A549 (cell line): ENCODE results near the gene ZNF764. TPM values are rescaled to one million over a fixed set of nuclear protein-coding genes. Genes with fewer than 3 reads are reported as not detected.
A peak's percentile ranks its signal among the peaks of the same experiment; 100 is the strongest.

ENCODE experiments used
- ATAC-seq, 2 experiments: fragments of 200-7000 bp in 1 of 2; fragments of >200 bp in 1 of 2; cut with Nextera tagmentation in 1 of 2; cut with Tn5 transposase in 1 of 2; 3 replicates each; pipeline versions ENCODE4 v1.8.0 to v1.9.1; 2018 to 2020; ENCODE audit warnings: mild to moderate bottlenecking in 1 of 2, moderate library complexity in 1 of 2
- CTCF ChIA-PET: fragments of 300-600 bp; sonication (Branson Sonifier 250); formaldehyde crosslinking; extraction: SDS; loops from one replicate; lab custom pipeline; 2021; ENCODE audit warnings: antibody characterized with exemption, inconsistent platforms; lab: Yijun Ruan, JAX
- POLR2A ChIA-PET: fragments of 350-600 bp; formaldehyde crosslinking; extraction: SDS; loops from one replicate; lab custom pipeline; 2021; ENCODE audit warnings: antibody characterized with exemption, inconsistent platforms; lab: Yijun Ruan, JAX
- DNase-seq, 2 experiments: peaks; one replicate each; pipeline versions ENCODE4 v3.0.0 to v3.0.0-alpha.2; 2011 to 2016; ENCODE audit warnings: low read depth in 1 of 2, low spot score in 1 of 2
- FAIRE-seq: peaks from 2 replicates; lab custom pipeline; 2011; peaks lifted over from hg19 to GRCh38; lab: Jason Lieb, UNC
- H3K27ac ChIP-seq, 2 experiments: fragments of >200 bp; sonication (Bioruptor Twin); formaldehyde crosslinking; 3 replicates each; pipeline ENCODE4 v1.5.1; 2016 to 2017
- H3K4me1 ChIP-seq: fragments of >200 bp; sonication (Bioruptor Twin); formaldehyde crosslinking; 3 replicates; pipeline ENCODE4 v1.6.1; 2016
- H3K4me2 ChIP-seq: fragments of >200 bp; sonication (Bioruptor Twin); formaldehyde crosslinking; 3 replicates; pipeline ENCODE4 v1.6.1; 2016
- H3K4me3 ChIP-seq: fragments of >200 bp; sonication (Bioruptor Twin); formaldehyde crosslinking; 3 replicates; pipeline ENCODE4 v1.5.1; 2016
- H3K9me3 ChIP-seq: fragments of >200 bp; sonication (Bioruptor Twin); formaldehyde crosslinking; 3 replicates; pipeline ENCODE4 v1.6.1; 2016
- ATOH8 ChIP-seq: fragments of 250-450 bp; sonication (Bioruptor Pico); IDR thresholded peaks from 2 replicates; pipeline ENCODE4 v1.5.0; 2020; ENCODE audit warnings: low read depth, mild to moderate bottlenecking, moderate library complexity
- CBX2 ChIP-seq: fragments of 200-600 bp; sonication (generic); IDR thresholded peaks from 2 replicates; pipeline ENCODE4 v1.6.1; 2016; ENCODE audit warnings: low read depth, mild to moderate bottlenecking, borderline replicate concordance
- CBX8 ChIP-seq: fragments of 200-600 bp; sonication (generic); IDR thresholded peaks from 2 replicates; pipeline ENCODE4 v1.6.1; 2016
- CHD4 ChIP-seq: fragments of 200-600 bp; sonication (generic); IDR thresholded peaks from 2 replicates; pipeline ENCODE4 v1.6.1; 2016; ENCODE audit warnings: antibody characterized with exemption, mild to moderate bottlenecking, borderline replicate concordance
- EHMT2 ChIP-seq: fragments of 200-600 bp; sonication (generic); IDR thresholded peaks from 2 replicates; pipeline ENCODE4 v1.6.1; 2016; ENCODE audit warnings: antibody characterized with exemption, low read depth, mild to moderate bottlenecking, moderate library complexity
- EP300 ChIP-seq, 2 experiments: fragments of >200 bp; sonication (Bioruptor Twin); formaldehyde crosslinking; IDR thresholded peaks; 2 replicates in 1 of 2; 3 replicates in 1 of 2; pipeline ENCODE4 v1.6.1; 2016 to 2017
- GATA3 ChIP-seq: IDR thresholded peaks from 2 replicates; pipeline ENCODE4 v1.6.1; 2012; ENCODE audit warnings: borderline replicate concordance
- HOXB13 ChIP-seq: fragments of 250-450 bp; sonication (Bioruptor Pico); IDR thresholded peaks from 2 replicates; pipeline ENCODE4 v1.5.0; 2020; ENCODE audit warnings: low read depth, mild to moderate bottlenecking, moderate library complexity
- JUNB ChIP-seq: fragments of >200 bp; sonication (Bioruptor Twin); formaldehyde crosslinking; IDR thresholded peaks from 2 replicates; pipeline ENCODE4 v1.6.1; 2016
- MAFK ChIP-seq: fragments of 450-650 bp; IDR thresholded peaks from 2 replicates; pipeline ENCODE4 v1.6.1; 2014; ENCODE audit not compliant: partially characterized antibody
- NPAS2 ChIP-seq: fragments of 250-450 bp; sonication (Bioruptor Pico); IDR thresholded peaks from 2 replicates; pipeline ENCODE4 v1.8.0; 2022; ENCODE audit warnings: mild to moderate bottlenecking, moderate library complexity, borderline replicate concordance
- RARB ChIP-seq: fragments of 250-450 bp; sonication (Bioruptor Pico); IDR thresholded peaks from 2 replicates; pipeline ENCODE4 v1.8.0; 2021; ENCODE audit warnings: mild to moderate bottlenecking, moderate library complexity
- RFX5 ChIP-seq: fragments of 450-650 bp; IDR thresholded peaks from 2 replicates; pipeline ENCODE4 v1.7.1; 2014; ENCODE audit warnings: antibody characterized with exemption, mild to moderate bottlenecking, moderate library complexity
- ZC3H11A ChIP-seq: fragments of 450-650 bp; IDR thresholded peaks from 2 replicates; pipeline ENCODE4 v1.6.1; 2014; ENCODE audit warnings: antibody characterized with exemption, mild to moderate bottlenecking
- ZSCAN20 ChIP-seq: fragments of 250-450 bp; sonication (Bioruptor Pico); IDR thresholded peaks from 2 replicates; pipeline ENCODE4 v1.8.0; 2022; ENCODE audit warnings: mild to moderate bottlenecking, moderate library complexity
- WGBS: methylation state at CpG from one replicate; pipeline ENCODE4 v1.1.6; 2017; ENCODE audit errors: missing lambda C conversion rate; 5-methylcytosine and 5-hydroxymethylcytosine counted together
- polyA plus RNA-seq, 4 experiments: library from polyadenylated mRNA; depleted of rRNA in 3 of 4; stranded (reverse); fragments of >200 nt; fragmentation: RNase III in 1 of 4; extraction: RNeasy Plus Mini Kit Qiagen cat#74134 plus additional on column Dnase treatment in 1 of 4; gene quantifications; 2 replicates in 3 of 4; 3 replicates in 1 of 4; pipeline ENCODE4 v1.2.3, GENCODE V29; 2011 to 2017
- TF ChIP-seq, protein P1 (sequence below): fragments of >200 bp; sonication (Bioruptor Twin); formaldehyde crosslinking; IDR thresholded peaks from 3 replicates; pipeline ENCODE4 v1.6.1; 2016
- TF ChIP-seq, protein P2 (sequence below): fragments of >200 bp; sonication (Bioruptor Twin); formaldehyde crosslinking; IDR thresholded peaks from 3 replicates; pipeline ENCODE4 v1.5.1; 2016
- TF ChIP-seq, protein P3 (sequence below): IDR thresholded peaks from 2 replicates; pipeline ENCODE4 v1.6.1; 2012; ENCODE audit warnings: low read depth, borderline replicate concordance
- TF ChIP-seq, protein P4 (sequence below): IDR thresholded peaks from 2 replicates; pipeline ENCODE4 v1.6.1; 2012

Gene ZNF764
- polyA plus RNA-seq, 2 of the 4 experiments (the other 2 are of a cell fraction) = 2.9 to 4.0 TPM

DNA sequence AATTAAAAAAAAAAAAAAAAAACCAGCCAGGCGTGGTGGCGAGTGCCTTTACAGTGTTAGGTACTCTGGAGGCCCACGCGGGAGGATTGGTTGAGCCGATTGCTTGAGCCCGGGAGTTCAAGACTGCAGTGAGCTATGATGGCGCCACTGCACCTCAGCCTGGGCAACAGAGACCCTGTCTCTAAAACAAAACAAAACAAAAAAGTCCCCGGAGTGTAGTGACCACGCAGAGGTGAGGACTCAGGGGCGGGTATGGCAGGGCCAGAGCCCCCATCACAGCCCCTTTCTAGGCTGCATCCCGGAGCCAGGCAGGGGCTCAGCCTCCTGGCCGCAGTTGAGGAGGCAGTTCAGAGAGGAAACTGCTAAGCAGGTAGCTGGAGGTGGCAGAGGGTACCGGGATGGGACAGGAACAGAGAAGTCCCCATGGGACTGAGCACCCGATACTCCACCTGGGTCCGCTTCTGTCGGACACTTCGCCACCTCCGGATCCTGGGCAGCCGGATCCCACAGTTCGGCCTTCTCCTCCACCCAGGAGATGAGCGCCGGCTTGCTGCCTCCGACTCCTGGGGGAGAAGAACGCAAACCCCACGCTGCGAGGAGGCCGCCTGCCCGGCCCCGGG, 24.3 kb downstream of the ZNF764 start:
- FAIRE-seq (no peak), DNase-seq (no peak), ATAC-seq (peak; percentile 23 to 51; a peak in 4 of 6 replicates)
- Histone ChIP-seq H3K9me3 (no peaks in the 10 kb centered on the region), H3K4me3 (peak overlapping the region; percentile 52), H3K27ac (peak overlapping the region; percentile 89 to 93), H3K4me1 (peaks cover 13% of the 10 kb centered on the region; the same call in 2 of the 3 replicates), H3K4me2 (peak overlapping the region; percentile 87)
- 76% methylated on average over 20 of the region's 29 CpGs for WGBS
- ChIA-PET CTCF (interaction anchor here (1.0 to 2.8 kb wide), 6 partner anchors 8 to 104 kb away, joined by 3 to 12 read pairs (median 8); partner anchors contain the start of genes DCTPP1, ZNF764 and ZNF768), POLR2A (interaction anchor here (1.2 to 3.0 kb wide), 2 partner anchors 17 to 24 kb away, joined by 5 to 36 read pairs; partner anchors contain the start of gene ZNF764)
- TF ChIP-seq EP300 (IDR thresholded peaks at IDR 0.05) (no peak), JUNB (no peak), RARB (CRISPR knock-in tag) (no peak)
- TF ChIP-seq, protein P1, sequence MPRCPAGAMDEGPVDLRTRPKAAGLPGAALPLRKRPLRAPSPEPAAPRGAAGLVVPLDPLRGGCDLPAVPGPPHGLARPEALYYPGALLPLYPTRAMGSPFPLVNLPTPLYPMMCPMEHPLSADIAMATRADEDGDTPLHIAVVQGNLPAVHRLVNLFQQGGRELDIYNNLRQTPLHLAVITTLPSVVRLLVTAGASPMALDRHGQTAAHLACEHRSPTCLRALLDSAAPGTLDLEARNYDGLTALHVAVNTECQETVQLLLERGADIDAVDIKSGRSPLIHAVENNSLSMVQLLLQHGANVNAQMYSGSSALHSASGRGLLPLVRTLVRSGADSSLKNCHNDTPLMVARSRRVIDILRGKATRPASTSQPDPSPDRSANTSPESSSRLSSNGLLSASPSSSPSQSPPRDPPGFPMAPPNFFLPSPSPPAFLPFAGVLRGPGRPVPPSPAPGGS = 0 out of 3 replicates have a peak, but pooled peaks have one; percentile 33

- TF ChIP-seq ATOH8 (CRISPR knock-in tag) (no peak), CBX2 (no peak), HOXB13 (CRISPR knock-in tag) (no peak), NPAS2 (CRISPR knock-in tag) (no peak), MAFK (no peak), CHD4 (no peak), EHMT2 (no peak), CBX8 (no peak), ZSCAN20 (CRISPR knock-in tag) (no peak), RFX5 (no peak), GATA3 (no peak), ZC3H11A (no peak)
- TF ChIP-seq, protein P2, sequence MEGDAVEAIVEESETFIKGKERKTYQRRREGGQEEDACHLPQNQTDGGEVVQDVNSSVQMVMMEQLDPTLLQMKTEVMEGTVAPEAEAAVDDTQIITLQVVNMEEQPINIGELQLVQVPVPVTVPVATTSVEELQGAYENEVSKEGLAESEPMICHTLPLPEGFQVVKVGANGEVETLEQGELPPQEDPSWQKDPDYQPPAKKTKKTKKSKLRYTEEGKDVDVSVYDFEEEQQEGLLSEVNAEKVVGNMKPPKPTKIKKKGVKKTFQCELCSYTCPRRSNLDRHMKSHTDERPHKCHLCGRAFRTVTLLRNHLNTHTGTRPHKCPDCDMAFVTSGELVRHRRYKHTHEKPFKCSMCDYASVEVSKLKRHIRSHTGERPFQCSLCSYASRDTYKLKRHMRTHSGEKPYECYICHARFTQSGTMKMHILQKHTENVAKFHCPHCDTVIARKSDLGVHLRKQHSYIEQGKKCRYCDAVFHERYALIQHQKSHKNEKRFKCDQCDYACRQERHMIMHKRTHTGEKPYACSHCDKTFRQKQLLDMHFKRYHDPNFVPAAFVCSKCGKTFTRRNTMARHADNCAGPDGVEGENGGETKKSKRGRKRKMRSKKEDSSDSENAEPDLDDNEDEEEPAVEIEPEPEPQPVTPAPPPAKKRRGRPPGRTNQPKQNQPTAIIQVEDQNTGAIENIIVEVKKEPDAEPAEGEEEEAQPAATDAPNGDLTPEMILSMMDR = no peak
- TF ChIP-seq, protein P3, sequence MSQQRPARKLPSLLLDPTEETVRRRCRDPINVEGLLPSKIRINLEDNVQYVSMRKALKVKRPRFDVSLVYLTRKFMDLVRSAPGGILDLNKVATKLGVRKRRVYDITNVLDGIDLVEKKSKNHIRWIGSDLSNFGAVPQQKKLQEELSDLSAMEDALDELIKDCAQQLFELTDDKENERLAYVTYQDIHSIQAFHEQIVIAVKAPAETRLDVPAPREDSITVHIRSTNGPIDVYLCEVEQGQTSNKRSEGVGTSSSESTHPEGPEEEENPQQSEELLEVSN = no peak
- TF ChIP-seq, protein P4, sequence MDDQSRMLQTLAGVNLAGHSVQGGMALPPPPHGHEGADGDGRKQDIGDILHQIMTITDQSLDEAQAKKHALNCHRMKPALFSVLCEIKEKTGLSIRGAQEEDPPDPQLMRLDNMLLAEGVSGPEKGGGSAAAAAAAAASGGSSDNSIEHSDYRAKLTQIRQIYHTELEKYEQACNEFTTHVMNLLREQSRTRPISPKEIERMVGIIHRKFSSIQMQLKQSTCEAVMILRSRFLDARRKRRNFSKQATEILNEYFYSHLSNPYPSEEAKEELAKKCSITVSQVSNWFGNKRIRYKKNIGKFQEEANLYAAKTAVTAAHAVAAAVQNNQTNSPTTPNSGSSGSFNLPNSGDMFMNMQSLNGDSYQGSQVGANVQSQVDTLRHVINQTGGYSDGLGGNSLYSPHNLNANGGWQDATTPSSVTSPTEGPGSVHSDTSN = no peak
- 91% methylated on average over 11 of the region's 11 CpGs for WGBS
- peaks cover 13% of the 10 kb centered on the region; the same call in 2 of the 3 replicates for H3K4me1 ChIP-seq
- ATAC-seq (no peak), FAIRE-seq (no peak), DNase-seq (no peak)
- peak overlapping the region; percentile 87 for H3K4me2 ChIP-seq
- POLR2A ChIA-PET = no interaction called here
- no peaks in the 10 kb centered on the region for H3K9me3 ChIP-seq
- H3K4me3 ChIP-seq = no peak overlapping the region
- H3K27ac ChIP-seq = no peak overlapping the region
- CTCF ChIA-PET = interaction anchor here (1.2 kb wide), 1 partner anchor 19 kb away, joined by 3 read pairs; no protein-coding TSS in a partner anchor
Observed at GRCh38 chr16:30533146-30533522, 25.0 kb downstream of the ZNF764 start.
